Measurements from ENCODE around the gene KCNQ1OT1.
A peak's percentile ranks its signal among the peaks of the same experiment; 100 is the strongest.

Gene KCNQ1OT1

GRCh38 chr11:2697866-2698265 lies 1.9 kb downstream of the KCNQ1OT1 start:
- Histone ChIP-seq H3K4me1 (ENCODE audit: control insufficient read depth, insufficient read depth, low read length) (no peaks in the 10 kb centered on the region), H3K27ac (ENCODE audit: extremely low read depth, low read depth, low read length) (no peak overlapping the region), H3K9me3 (ENCODE audit: control insufficient read depth, insufficient read depth, low read depth, low read length) (no peaks in the 10 kb centered on the region), H3K4me3 (ENCODE audit: low read depth, low read length) (peak overlapping the region; percentile 7; the same call in 1 of the 2 replicates), H3K36me3 (ENCODE audit: control insufficient read depth in 2 of 2, insufficient read depth in 1 of 2, low read length in 2 of 2) (peaks cover 0 to 10% of the 10 kb centered on the region in 2 experiments; a peak in 1 of 3 replicates)
- CTCF ChIA-PET, result interaction anchor here (0.8 kb wide), 1 partner anchor 20 kb away, joined by 3 read pairs; no protein-coding TSS in a partner anchor
- POLR2A ChIA-PET, result no interaction called here
- no peak for TF ChIP-seq ZNF660 (tag by site-specific recombination; IDR thresholded peaks at IDR 0.05)
- TF ChIP-seq ZNF704 (tag by site-specific recombination; IDR thresholded peaks at IDR 0.05), result no peak
- TF ChIP-seq ZNF692 (tag by site-specific recombination; IDR thresholded peaks at IDR 0.05), result no peak
- TF ChIP-seq ZNF394 (tag by site-specific recombination; IDR thresholded peaks at IDR 0.05; ENCODE audit: borderline replicate concordance), result no peak
- TF ChIP-seq ZNF24 (tag by site-specific recombination; IDR thresholded peaks at IDR 0.05), result no peak
- no peak for TF ChIP-seq ZNF221 (tag by site-specific recombination; IDR thresholded peaks at IDR 0.05; ENCODE audit: borderline replicate concordance)
- no peak for TF ChIP-seq ZNF341 (tag by site-specific recombination; IDR thresholded peaks at IDR 0.05; ENCODE audit: low read depth)
- TF ChIP-seq ZNF239 (tag by site-specific recombination; IDR thresholded peaks at IDR 0.05), result no peak
- no peak for TF ChIP-seq GFI1B (tag by site-specific recombination; IDR thresholded peaks at IDR 0.05)
- TF ChIP-seq ZFP37 (tag by site-specific recombination; IDR thresholded peaks at IDR 0.05), result no peak
- no peak for TF ChIP-seq ZNF274 (IDR thresholded peaks at IDR 0.05; ENCODE audit: low read length)
- TF ChIP-seq ZNF274 (tag by site-specific recombination; IDR thresholded peaks at IDR 0.05; ENCODE audit: borderline replicate concordance), result no peak
- TF ChIP-seq ZNF416 (tag by site-specific recombination; IDR thresholded peaks at IDR 0.05), result no peak
- no peak for TF ChIP-seq AEBP2 (tag by site-specific recombination; IDR thresholded peaks at IDR 0.05; ENCODE audit: borderline replicate concordance)
- no peak for TF ChIP-seq REPIN1 (tag by site-specific recombination; IDR thresholded peaks at IDR 0.05; ENCODE audit: low read depth)
- no peak for TF ChIP-seq GLIS1 (tag by site-specific recombination; IDR thresholded peaks at IDR 0.05)
- TF ChIP-seq ZNF600 (tag by site-specific recombination; IDR thresholded peaks at IDR 0.05), result no peak
- no peak for TF ChIP-seq ZNF677 (tag by site-specific recombination; IDR thresholded peaks at IDR 0.05)
- TF ChIP-seq OVOL3 (tag by site-specific recombination; IDR thresholded peaks at IDR 0.05), result no peak
- TF ChIP-seq ZFP69B (tag by site-specific recombination; IDR thresholded peaks at IDR 0.05), result no peak
- no peak for TF ChIP-seq KLF7 (tag by site-specific recombination; IDR thresholded peaks at IDR 0.05; ENCODE audit: borderline replicate concordance)

- H3K4me1 ChIP-seq (ENCODE audit: control insufficient read depth, insufficient read depth, low read length), result no peaks in the 10 kb centered on the region; the same call in 1 of the 2 replicates
- no peak overlapping the region for H3K27ac ChIP-seq (ENCODE audit: extremely low read depth, low read depth, low read length)
- no peak for TF ChIP-seq KLF8 (tag by site-specific recombination; IDR thresholded peaks at IDR 0.05)
- ChIA-PET POLR2A (no interaction called here), CTCF (no interaction called here)
- no peaks in the 10 kb centered on the region for H3K9me3 ChIP-seq (ENCODE audit: control insufficient read depth, insufficient read depth, low read depth, low read length)
- H3K36me3 ChIP-seq (ENCODE audit: control insufficient read depth in 2 of 2, insufficient read depth in 1 of 2, low read length in 2 of 2), result peaks cover 0 to 16% of the 10 kb centered on the region in 2 experiments; a peak in 1 of 3 replicates
- no peak overlapping the region for H3K4me3 ChIP-seq (ENCODE audit: low read depth, low read length)
Observed at GRCh38 chr11:2696455-2696854, 3.3 kb downstream of the KCNQ1OT1 start.

Data from HEK293 (cell line).